GM23248 (cell line): ENCODE measurements around the gene DROSHA. TPM values are rescaled to one million over a fixed set of nuclear protein-coding genes. Genes with fewer than 3 reads are reported as not detected.

Source experiments
- DNase-seq: peaks from one replicate; pipeline ENCODE4 v3.0.0-alpha.2; 2015
- H2AFZ ChIP-seq: fragments of 200-600 bp; sonication (generic); 2 replicates; pipeline ENCODE4 v1.6.1; 2016; ENCODE audit warnings: antibody characterized with exemption
- H3F3A ChIP-seq: fragments of 200-600 bp; sonication (generic); 2 replicates; pipeline ENCODE4 v1.6.1; 2016; ENCODE audit warnings: mild to moderate bottlenecking, antibody characterized with exemption, mixed run types; ENCODE audit not compliant: insufficient read depth
- H3K27ac ChIP-seq: fragments of 200-600 bp; sonication (generic); 2 replicates; pipeline ENCODE4 v1.5.1; 2016; ENCODE audit warnings: mild to moderate bottlenecking
- H3K27me3 ChIP-seq: fragments of 200-600 bp; sonication (generic); replicated peaks from 2 replicates; pipeline ENCODE4 v1.6.1; 2016; ENCODE audit warnings: mild to moderate bottlenecking; ENCODE audit not compliant: insufficient read depth
- H3K36me3 ChIP-seq: fragments of 200-600 bp; sonication (generic); 2 replicates; pipeline ENCODE4 v1.6.1; 2016; ENCODE audit warnings: low read depth, mild to moderate bottlenecking
- H3K4me1 ChIP-seq: fragments of 200-600 bp; sonication (generic); 2 replicates; pipeline ENCODE4 v1.6.1; 2016; ENCODE audit warnings: mild to moderate bottlenecking; ENCODE audit not compliant: insufficient read depth
- H3K4me2 ChIP-seq: fragments of 200-600 bp; sonication (generic); one replicate; pipeline ENCODE4 v1.6.1; 2016; ENCODE audit warnings: mild to moderate bottlenecking; ENCODE audit not compliant: unreplicated experiment
- H3K4me3 ChIP-seq: fragments of 200-600 bp; sonication (generic); 2 replicates; pipeline ENCODE4 v1.5.1; 2016; ENCODE audit warnings: mild to moderate bottlenecking
- H3K79me2 ChIP-seq: fragments of 200-600 bp; sonication (generic); 2 replicates; pipeline ENCODE4 v1.6.1; 2016; ENCODE audit warnings: mild to moderate bottlenecking; ENCODE audit not compliant: insufficient read depth
- H3K9ac ChIP-seq: fragments of 200-600 bp; sonication (generic); 2 replicates; pipeline ENCODE4 v1.6.1; 2016; ENCODE audit warnings: mild to moderate bottlenecking
- H3K9me2 ChIP-seq: fragments of 200-600 bp; sonication (generic); 2 replicates; pipeline ENCODE4 v1.6.1; 2016; ENCODE audit warnings: mixed run types, mild to moderate bottlenecking, moderate library complexity; ENCODE audit not compliant: insufficient read depth
- H3K9me3 ChIP-seq: fragments of 200-600 bp; sonication (generic); one replicate; pipeline ENCODE4 v1.6.1; 2017; ENCODE audit warnings: low read depth
- H4K20me1 ChIP-seq: fragments of 200-600 bp; sonication (generic); 2 replicates; pipeline ENCODE4 v1.6.0; 2016; ENCODE audit not compliant: insufficient read depth
- EZH2 ChIP-seq: fragments of 200-600 bp; sonication (generic); IDR thresholded peaks from 2 replicates; pipeline ENCODE4 v1.6.1; 2018; ENCODE audit warnings: antibody characterized with exemption, mild to moderate bottlenecking; ENCODE audit not compliant: insufficient read depth, poor library complexity, severe bottlenecking
- EZH2phosphoT487 ChIP-seq: fragments of 200-600 bp; sonication (generic); IDR thresholded peaks from 2 replicates; pipeline ENCODE4 v1.6.1; 2018; ENCODE audit warnings: antibody characterized with exemption, moderate library complexity, mild to moderate bottlenecking, low read depth; ENCODE audit not compliant: insufficient read depth
- WGBS, 2 experiments: methylation state at CpG; one replicate each; pipeline ENCODE4 v1.1.6; 2015 to 2017; ENCODE audit warnings: low lambda C conversion rate in 2 of 2, low coverage in 1 of 2; ENCODE audit errors: missing lambda C conversion rate in 2 of 2; 5-methylcytosine and 5-hydroxymethylcytosine counted together
- in situ Hi-C: fragments of 300-500 bp; cut with MboI; formaldehyde crosslinking; loops from 2 replicates; pipeline ENCODE4 v1.15.0; 2020
- polyA plus RNA-seq: library from polyadenylated mRNA; unstranded; fragments of >200 nt; fragmentation: Nextera tagmentation; extraction: Ambion mirVana; gene quantifications from 2 replicates; pipeline ENCODE4 v1.2.1, GENCODE V29; 2016
- total RNA-seq: library from RNA; depleted of rRNA; stranded (reverse); fragments of >200 nt; shearing (Covaris generic); gene quantifications from 2 replicates; pipeline ENCODE4 v1.2.3, GENCODE V29; 2014

DROSHA gene
- total and polyA plus RNA-seq, 2 experiments from 2014 or later = 26.0 to 28.7 TPM

GRCh38 chr5:31449174-31449573 is 82.7 kb downstream of the DROSHA start:
- in situ Hi-C loops = no loop called here
- Histone ChIP-seq H3K9me3 (no peaks in the 10 kb centered on the region), H3K36me3 (peaks cover 45% of the 10 kb centered on the region), H3K4me3 (no peak overlapping the region), H3K9ac (no peak overlapping the region), H2AFZ (no peak overlapping the region), H3K4me2 (no peak overlapping the region), H4K20me1 (no peaks in the 10 kb centered on the region), H3K79me2 (peaks cover 9% of the 10 kb centered on the region; the same call in 1 of the 2 replicates), H3K27ac (0 out of 2 replicates have a peak overlapping the region, but pooled peaks have one; percentile 10), H3K27me3 (no peaks in the 10 kb centered on the region), H3K4me1 (peaks cover 11% of the 10 kb centered on the region), H3F3A (0 out of 2 replicates have a peak, but pooled peaks cover 13% of the 10 kb centered on the region), H3K9me2 (no peaks in the 10 kb centered on the region)
- TF ChIP-seq EZH2phosphoT487 (no peak), EZH2 (no peak)
- WGBS, 2 experiments = 78 to 84% methylated on average over 7 of the region's 7 CpGs
- DNase-seq = peak; percentile 51

GRCh38 chr5:31445041-31445600 is 86.8 kb downstream of the DROSHA start:
- Histone ChIP-seq H3K4me3 (no peak overlapping the region), H3K9me3 (no peaks in the 10 kb centered on the region), H3K36me3 (peaks cover 38% of the 10 kb centered on the region), H3K4me1 (peaks cover 18% of the 10 kb centered on the region), H2AFZ (no peak overlapping the region), H3K27me3 (no peaks in the 10 kb centered on the region), H3K79me2 (peaks cover 30% of the 10 kb centered on the region; the same call in 1 of the 2 replicates), H3K4me2 (no peak overlapping the region), H3K27ac (no peak overlapping the region), H4K20me1 (no peaks in the 10 kb centered on the region), H3K9me2 (no peaks in the 10 kb centered on the region), H3K9ac (no peak overlapping the region), H3F3A (peaks cover 26% of the 10 kb centered on the region; the same call in 1 of the 2 replicates)
- in situ Hi-C loops = no loop called here
- TF ChIP-seq EZH2phosphoT487 (no peak), EZH2 (no peak)
- 92 to 99% methylated on average over 4 of the region's 4 CpGs for WGBS, 2 experiments
- DNase-seq = no peak

GRCh38 chr5:31443572-31443971 is 88.3 kb downstream of the DROSHA start:
- no peak overlapping the region for H2AFZ ChIP-seq
- no peak for DNase-seq
- H3K36me3 ChIP-seq = peaks cover 24% of the 10 kb centered on the region
- H3F3A ChIP-seq = peaks cover 13% of the 10 kb centered on the region; the same call in 1 of the 2 replicates
- peaks cover 30% of the 10 kb centered on the region; the same call in 1 of the 2 replicates for H3K79me2 ChIP-seq
- no peaks in the 10 kb centered on the region for H4K20me1 ChIP-seq
- H3K4me3 ChIP-seq = no peak overlapping the region
- no peak overlapping the region for H3K27ac ChIP-seq
- in situ Hi-C loops = no loop called here
- no peaks in the 10 kb centered on the region for H3K9me3 ChIP-seq
- peaks cover 8% of the 10 kb centered on the region; the same call in 1 of the 2 replicates for H3K4me1 ChIP-seq
- H3K9ac ChIP-seq = no peak overlapping the region
- H3K9me2 ChIP-seq = no peaks in the 10 kb centered on the region
- TF ChIP-seq EZH2 = no peak
- no peak for TF ChIP-seq EZH2phosphoT487
- no peaks in the 10 kb centered on the region for H3K27me3 ChIP-seq
- no peak overlapping the region for H3K4me2 ChIP-seq
- 97 to 100% methylated on average over 3 of the region's 3 CpGs for WGBS, 2 experiments

GRCh38 chr5:31442058-31442745 is 89.7 kb downstream of the DROSHA start:
- WGBS, 2 experiments = 41 to 42% methylated on average over 3 of the region's 3 CpGs
- no peak overlapping the region for H3K4me3 ChIP-seq
- no peak overlapping the region for H3K9ac ChIP-seq
- peaks cover 13% of the 10 kb centered on the region; the same call in 1 of the 2 replicates for H3F3A ChIP-seq
- in situ Hi-C loops = no loop called here
- TF ChIP-seq EZH2 = no peak
- TF ChIP-seq EZH2phosphoT487 = no peak
- H3K9me2 ChIP-seq = no peaks in the 10 kb centered on the region
- 0 out of 2 replicates have a peak, but pooled peaks cover 8% of the 10 kb centered on the region for H3K4me1 ChIP-seq
- DNase-seq = peak; percentile 17
- H3K9me3 ChIP-seq = no peaks in the 10 kb centered on the region
- no peak overlapping the region for H3K4me2 ChIP-seq
- no peaks in the 10 kb centered on the region for H4K20me1 ChIP-seq
- H3K36me3 ChIP-seq = peaks cover 14% of the 10 kb centered on the region; the same call in 1 of the 2 replicates
- H3K27me3 ChIP-seq = no peaks in the 10 kb centered on the region
- no peak overlapping the region for H3K27ac ChIP-seq
- H3K79me2 ChIP-seq = peaks cover 30% of the 10 kb centered on the region; the same call in 1 of the 2 replicates
- no peak overlapping the region for H2AFZ ChIP-seq
